TTC549 (cell line): ENCODE measurements around the gene TNIK.

Experiments used
- FAIRE-seq: peaks from 2 replicates; lab custom pipeline; 2012; peaks lifted over from hg19 to GRCh38; lab: Jason Lieb, UNC

The TNIK gene

GRCh38 chr3:171358181-171358880, 101.9 kb downstream of the TNIK start:
- FAIRE-seq = no peak

GRCh38 chr3:171357721-171358120, 102.5 kb downstream of the TNIK start:
- FAIRE-seq = no peak

- FAIRE-seq = no peak
Measured at GRCh38 chr3:171356251-171356650, 104.0 kb downstream of the TNIK start.

- FAIRE-seq = no peak
Measured at GRCh38 chr3:171354706-171355582, 105.3 kb downstream of the TNIK start.

- no peak for FAIRE-seq
Measured at GRCh38 chr3:171354049-171354705, 106.0 kb downstream of the TNIK start.

- FAIRE-seq = no peak
Measured at GRCh38 chr3:171353423-171353822, 106.8 kb downstream of the TNIK start.

GRCh38 chr3:171352387-171352935, 107.7 kb downstream of the TNIK start:
- no peak for FAIRE-seq

- FAIRE-seq = no peak
Measured at GRCh38 chr3:171351676-171352075, 108.5 kb downstream of the TNIK start.

- FAIRE-seq = no peak
Measured at GRCh38 chr3:171350364-171350763, 109.8 kb downstream of the TNIK start.

GRCh38 chr3:171349392-171349791, 110.8 kb downstream of the TNIK start:
- no peak for FAIRE-seq

GRCh38 chr3:171348121-171348520, 112.1 kb downstream of the TNIK start:
- FAIRE-seq = no peak

GRCh38 chr3:171347301-171348039, 112.7 kb downstream of the TNIK start:
- no peak for FAIRE-seq

- no peak for FAIRE-seq
Measured at GRCh38 chr3:171346582-171347300, 113.5 kb downstream of the TNIK start.

GRCh38 chr3:171346019-171346418, 114.2 kb downstream of the TNIK start:
- FAIRE-seq = no peak

- no peak for FAIRE-seq
Measured at GRCh38 chr3:171345107-171345843, 114.9 kb downstream of the TNIK start.

- no peak for FAIRE-seq
Measured at GRCh38 chr3:171343693-171344092, 116.5 kb downstream of the TNIK start.

GRCh38 chr3:171342783-171343420, 117.3 kb downstream of the TNIK start:
- FAIRE-seq = no peak

GRCh38 chr3:171342200-171342599, 118.0 kb downstream of the TNIK start:
- FAIRE-seq = no peak

- FAIRE-seq = no peak
Measured at GRCh38 chr3:171340434-171340833, 119.8 kb downstream of the TNIK start.

GRCh38 chr3:171339598-171339997, 120.6 kb downstream of the TNIK start:
- no peak for FAIRE-seq
